CD4-positive, alpha-beta T cell treated with Interleukin-12 subunit alpha and Interleukin-12 subunit beta, for 1 hour (primary cell): ENCODE results near the gene ETV5.

ENCODE experiments used
- DNase-seq: peaks from one replicate; pipeline ENCODE4 v3.0.0-alpha.2; 2020

The ETV5 gene

GRCh38 chr3:186121968-186122367, 13.1 kb upstream of the ETV5 start:
- no peak for DNase-seq

GRCh38 chr3:186121278-186121677, 12.4 kb upstream of the ETV5 start:
- no peak for DNase-seq

- no peak for DNase-seq
These were observed 10.6 kb upstream of the ETV5 start for GRCh38 chr3:186119499-186119898.

- no peak for DNase-seq
These were observed 9.8 kb upstream of the ETV5 start for GRCh38 chr3:186118692-186119091.

- DNase-seq, result no peak
These were observed 8.7 kb upstream of the ETV5 start for GRCh38 chr3:186117521-186118134.

- no peak for DNase-seq
These were observed 6.5 kb upstream of the ETV5 start for GRCh38 chr3:186115239-186115996.

- no peak for DNase-seq
These were observed 2.4 kb upstream of the ETV5 start for GRCh38 chr3:186110975-186111974.

- no peak for DNase-seq
These were observed 1.3 kb upstream of the ETV5 start for GRCh38 chr3:186109897-186110803.

- no peak for DNase-seq
These were observed 566 bp downstream of the ETV5 start for GRCh38 chr3:186108106-186108940.

GRCh38 chr3:186107215-186108105, 1.4 kb downstream of the ETV5 start:
- peak; percentile 25 for DNase-seq

GRCh38 chr3:186105543-186105942, 3.3 kb downstream of the ETV5 start:
- DNase-seq, result no peak

- DNase-seq, result no peak
These were observed 6.2 kb downstream of the ETV5 start for GRCh38 chr3:186102687-186103086.

- DNase-seq, result no peak
These were observed 8.5 kb downstream of the ETV5 start for GRCh38 chr3:186100398-186100797.

- DNase-seq, result no peak
These were observed 9.7 kb downstream of the ETV5 start for GRCh38 chr3:186099178-186099577.

GRCh38 chr3:186098740-186099139, 10.1 kb downstream of the ETV5 start:
- no peak for DNase-seq

- DNase-seq, result no peak
These were observed 11.0 kb downstream of the ETV5 start for GRCh38 chr3:186097663-186098451.

GRCh38 chr3:186097317-186097662, 11.6 kb downstream of the ETV5 start:
- no peak for DNase-seq

GRCh38 chr3:186096290-186096689, 12.6 kb downstream of the ETV5 start:
- no peak for DNase-seq

- no peak for DNase-seq
These were observed 13.3 kb downstream of the ETV5 start for GRCh38 chr3:186095561-186096081.
